ENCODE measurements around the gene S100G. TPM values are rescaled to one million over a fixed set of nuclear protein-coding genes. Genes with fewer than 3 reads are reported as not detected.

The S100G gene
- total RNA-seq, 1 donor: not detected

DNA sequence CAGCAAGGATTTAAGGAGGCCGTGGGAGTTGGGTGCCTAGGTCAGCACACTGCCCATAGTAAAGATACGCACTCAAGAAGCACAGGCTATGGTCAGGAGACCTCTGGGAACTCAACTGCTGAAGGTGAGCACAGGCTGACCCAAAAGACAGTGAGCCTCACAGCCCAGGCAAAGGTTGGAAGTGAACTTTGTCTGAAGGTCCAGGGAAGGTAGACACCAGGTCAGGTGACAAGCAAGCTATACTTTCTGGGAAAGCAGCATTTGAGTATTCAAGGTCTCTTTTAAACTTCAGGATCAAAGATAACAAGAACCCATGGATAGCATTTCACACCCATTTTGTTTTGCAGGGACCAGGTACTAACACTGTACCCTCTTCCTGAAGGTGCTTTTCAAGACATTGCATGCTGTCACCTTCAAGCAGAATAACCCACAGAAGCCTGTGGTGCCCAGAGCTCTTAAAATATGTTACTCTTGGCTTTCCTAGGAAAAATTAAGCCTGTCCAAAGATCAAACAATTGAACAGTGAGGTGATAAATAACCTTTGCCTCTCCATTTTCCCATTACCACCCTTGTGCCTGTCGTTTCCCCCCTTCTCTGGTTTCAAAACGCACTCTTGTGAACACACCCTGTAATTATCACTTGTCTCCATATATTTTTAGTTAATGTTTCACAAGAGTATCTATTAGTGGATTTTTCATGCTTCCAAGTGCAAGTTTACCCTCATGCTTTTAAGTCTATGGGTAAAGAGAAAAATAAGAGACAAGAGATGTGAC, 3.4 kb upstream of the S100G start:
- DNase-seq (ENCODE audit: low read depth in 2 of 3, low spot score in 2 of 3): no peak

DNA sequence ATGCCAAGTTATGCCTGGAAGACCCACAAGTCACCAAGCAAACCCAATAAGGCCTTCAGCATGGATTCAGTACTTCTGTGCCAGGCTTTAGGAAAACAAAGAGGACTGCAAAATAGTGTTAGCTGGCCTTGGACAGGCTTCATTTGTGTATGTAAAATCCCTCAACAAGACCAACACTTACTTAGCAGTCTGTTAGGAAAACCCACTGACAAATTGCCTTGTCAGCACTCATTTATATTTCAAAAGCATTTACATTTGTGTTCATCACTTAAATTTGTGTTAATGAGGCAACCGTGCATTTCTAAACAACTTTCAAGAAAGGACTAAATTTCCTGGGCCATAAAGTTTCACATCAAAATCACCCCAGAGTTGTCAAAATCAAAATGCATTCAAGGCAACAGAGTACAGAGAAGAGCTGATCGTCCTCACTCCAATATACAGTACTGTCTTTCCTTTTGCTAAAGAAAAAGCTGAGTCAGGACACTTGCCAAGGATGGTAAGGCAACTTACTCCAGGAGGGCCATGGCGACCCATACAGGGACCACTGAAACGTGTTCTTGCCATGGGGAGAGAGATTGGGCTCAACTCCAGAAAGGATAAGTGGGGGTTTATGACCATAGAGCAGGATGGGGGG, 1.6 kb downstream of the S100G start:
- no peak for DNase-seq (ENCODE audit: low read depth in 2 of 3, low spot score in 2 of 3)

GRCh38 chrX:16653424-16653823, 3.5 kb downstream of the S100G start:
- no peak for DNase-seq (ENCODE audit: low read depth in 2 of 3, low spot score in 2 of 3)

GRCh38 chrX:16654093-16654492, 4.1 kb downstream of the S100G start:
- no peak for DNase-seq (ENCODE audit: low read depth in 2 of 3, low spot score in 2 of 3)

- DNase-seq (ENCODE audit: low read depth in 2 of 3, low spot score in 2 of 3): no peak
These were observed 8.3 kb downstream of the S100G start for GRCh38 chrX:16658284-16658683.

DNA sequence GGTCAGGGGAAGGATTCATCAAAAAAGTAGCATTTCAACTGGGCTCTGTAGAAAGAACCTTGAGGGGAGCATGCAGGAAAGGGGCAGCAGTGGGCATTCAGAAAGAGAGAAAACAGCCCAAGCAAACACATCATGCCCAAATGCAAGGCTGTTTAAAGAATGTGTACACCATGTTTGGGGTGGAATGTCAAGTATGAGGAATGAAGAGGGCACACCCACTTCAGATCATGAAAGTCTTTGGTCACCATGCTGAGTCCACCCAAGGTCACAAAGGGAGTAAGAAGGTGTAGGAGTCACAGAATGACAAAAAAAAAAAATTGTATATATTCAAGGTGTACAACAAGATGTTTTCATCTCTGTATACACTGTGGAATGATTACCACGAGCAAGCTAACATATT, 9.4 kb downstream of the S100G start:
- no peak for DNase-seq (ENCODE audit: low read depth in 2 of 3, low spot score in 2 of 3)

GRCh38 chrX:16661495-16661894, 11.5 kb downstream of the S100G start:
- no peak for DNase-seq (ENCODE audit: low read depth in 2 of 3, low spot score in 2 of 3)

DNA sequence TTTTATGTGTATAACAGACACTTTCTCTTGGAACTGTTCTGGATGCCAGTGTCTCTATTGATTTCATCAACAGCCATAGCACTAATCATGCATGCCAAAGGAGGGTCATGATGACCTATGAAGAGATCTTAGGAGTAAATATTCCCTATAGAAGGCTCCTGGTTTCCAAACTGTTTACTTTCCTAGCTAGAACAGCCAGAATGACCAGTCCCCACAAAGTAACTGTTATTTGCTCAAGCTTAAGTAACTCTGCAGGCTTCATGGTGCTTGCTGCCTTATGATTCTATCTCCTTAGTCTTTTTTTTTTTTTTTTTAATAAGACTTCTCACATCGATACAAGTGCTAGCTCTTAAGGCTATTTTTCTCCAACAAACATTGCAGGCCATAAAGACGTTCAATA, 12.4 kb downstream of the S100G start:
- DNase-seq (ENCODE audit: low read depth in 2 of 3, low spot score in 2 of 3): no peak

- DNase-seq (ENCODE audit: low read depth in 2 of 3, low spot score in 2 of 3): no peak
These were observed 14.1 kb downstream of the S100G start for GRCh38 chrX:16664074-16664473.

- no peak for DNase-seq (ENCODE audit: low read depth in 2 of 3, low spot score in 2 of 3)
These were observed 14.7 kb downstream of the S100G start for GRCh38 chrX:16664626-16665025.

DNA sequence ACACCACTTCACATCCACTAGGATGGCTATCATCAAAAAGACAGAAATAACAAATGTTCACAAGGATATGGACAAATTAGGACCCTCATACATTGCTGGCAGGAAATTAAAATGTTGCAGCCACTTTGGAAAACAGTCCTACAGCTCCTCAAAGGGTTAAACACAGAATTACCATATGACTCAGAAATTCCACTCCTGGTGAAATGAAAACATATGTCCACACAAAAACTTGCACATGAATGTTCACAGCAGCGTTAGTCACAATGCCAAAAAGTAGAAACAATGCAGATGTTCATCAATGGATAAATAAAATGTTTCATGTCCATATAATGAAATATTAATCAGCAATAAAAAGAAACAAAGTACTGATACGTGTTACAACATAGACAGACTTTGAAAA, 15.1 kb downstream of the S100G start:
- DNase-seq (ENCODE audit: low read depth in 2 of 3, low spot score in 2 of 3): no peak

DNA sequence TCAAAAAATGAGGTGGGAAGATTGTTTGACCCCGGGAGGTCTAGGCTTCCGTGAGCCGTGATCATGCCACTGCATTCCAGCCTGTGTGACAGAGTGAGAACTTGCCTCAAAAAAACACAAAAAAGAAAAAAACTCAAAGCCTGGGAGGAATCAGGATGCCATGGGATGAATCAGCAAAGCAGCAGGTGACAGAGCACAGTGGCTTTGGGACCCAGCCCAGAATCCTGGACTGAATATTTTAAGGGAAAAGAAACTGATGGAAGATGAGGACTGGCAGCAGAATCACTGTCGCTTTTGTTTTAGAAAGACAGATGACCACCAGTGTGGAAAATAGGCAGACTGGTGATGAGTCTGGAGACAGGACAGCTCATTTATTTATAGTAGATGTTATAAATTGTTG, 16.6 kb downstream of the S100G start:
- no peak for DNase-seq (ENCODE audit: low read depth in 2 of 3, low spot score in 2 of 3)

DNA sequence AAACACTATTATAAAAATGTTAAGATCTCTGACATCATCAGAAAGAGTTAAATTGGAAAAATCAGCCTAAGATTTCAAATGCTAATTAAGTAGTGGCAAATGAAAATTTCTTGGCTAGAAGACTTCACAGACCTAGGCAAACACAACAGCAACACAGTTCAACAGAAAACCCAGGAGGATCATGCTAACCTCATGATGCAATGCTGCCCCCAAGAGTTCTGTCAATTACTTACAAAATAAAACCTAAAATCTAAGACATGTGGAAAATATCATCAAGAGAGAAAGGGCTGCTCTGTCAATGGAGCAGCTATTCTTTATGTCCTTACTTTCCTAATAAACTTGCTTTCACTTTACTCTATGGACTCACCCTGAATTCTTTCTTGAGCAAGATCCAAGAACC, 21.0 kb downstream of the S100G start:
- peak in 2 of 3 donors; percentile 15 to 59 for DNase-seq (ENCODE audit: low read depth in 2 of 3, low spot score in 2 of 3)

DNA sequence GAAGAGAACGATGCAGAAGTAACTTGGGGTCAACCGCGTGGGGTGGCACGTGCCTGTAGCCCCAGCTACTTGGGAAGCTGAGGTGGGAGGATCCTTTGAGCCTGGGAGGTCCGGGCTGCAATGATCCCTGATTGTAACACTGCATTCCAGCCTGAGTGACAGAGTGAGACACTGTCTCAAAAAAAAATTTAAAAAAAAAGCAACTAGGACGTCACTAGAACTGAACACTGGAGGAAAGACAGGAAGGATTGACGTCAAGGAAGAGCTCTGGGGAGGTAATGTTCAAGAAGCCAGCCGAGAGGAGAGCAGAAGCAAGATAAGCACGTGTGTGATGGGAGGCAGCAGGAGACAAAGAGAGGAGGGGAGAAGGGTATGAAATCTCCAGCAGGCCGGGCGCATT, 28.7 kb downstream of the S100G start:
- no peak for DNase-seq (ENCODE audit: low read depth in 2 of 3, low spot score in 2 of 3)

GRCh38 chrX:16683007-16683664, 33.2 kb downstream of the S100G start:
- DNase-seq (ENCODE audit: low read depth in 2 of 3, low spot score in 2 of 3): no peak

- DNase-seq (ENCODE audit: low read depth in 2 of 3, low spot score in 2 of 3): no peak
These were observed 37.6 kb downstream of the S100G start for GRCh38 chrX:16687514-16687913.

DNA sequence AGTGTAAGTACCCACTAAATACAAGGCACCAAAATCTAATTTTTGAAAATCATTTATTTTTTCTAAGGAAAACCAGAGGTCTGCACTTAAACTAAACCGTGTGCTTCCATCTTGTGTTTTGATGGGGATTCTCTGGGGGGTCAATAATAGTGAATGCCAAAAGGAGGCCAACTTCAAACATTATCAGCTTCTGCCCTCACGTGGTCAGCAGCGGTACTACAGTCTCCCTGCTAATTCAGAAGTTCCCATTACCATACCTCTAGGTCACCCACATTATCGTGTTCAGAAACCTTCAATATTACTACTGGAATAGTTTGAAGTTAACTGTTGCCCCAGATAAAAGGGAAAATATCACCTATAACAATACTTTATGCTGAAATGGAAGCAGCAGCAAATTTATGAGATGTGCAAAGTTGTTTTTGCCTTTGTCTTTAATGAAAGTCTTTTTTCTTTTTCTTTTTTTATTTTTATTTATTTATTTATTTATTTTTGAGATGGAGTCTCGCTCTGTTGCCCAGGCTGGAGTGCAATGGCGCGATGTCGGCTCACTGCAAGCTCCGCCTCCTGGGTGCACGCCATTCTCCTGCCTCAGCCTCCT, 45.2 kb downstream of the S100G start:
- peak in 1 of 3 donors; percentile 54 for DNase-seq (ENCODE audit: low read depth in 2 of 3, low spot score in 2 of 3)

DNA sequence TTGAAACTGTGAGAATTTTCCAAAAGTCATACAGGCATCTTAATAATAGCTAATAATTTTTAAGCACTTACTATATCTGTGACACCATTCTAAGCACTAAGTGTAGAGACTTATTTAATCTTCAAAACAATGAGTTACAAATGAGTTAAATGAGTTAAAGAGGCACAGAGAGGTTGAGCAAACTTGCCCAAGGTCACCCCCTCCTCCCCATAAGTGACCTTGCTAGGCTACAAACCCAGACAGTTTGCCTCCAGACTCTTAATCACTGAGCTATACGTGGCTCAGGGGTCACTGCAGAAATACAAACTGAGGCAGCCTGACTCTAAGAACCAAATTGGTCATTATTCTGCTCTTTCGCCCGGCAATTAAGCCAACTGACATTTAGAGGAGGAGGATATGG, 47.0 kb downstream of the S100G start:
- DNase-seq (ENCODE audit: low read depth in 2 of 3, low spot score in 2 of 3): no peak

GRCh38 chrX:16699389-16699788, 49.4 kb downstream of the S100G start:
- no peak for DNase-seq (ENCODE audit: low read depth in 2 of 3, low spot score in 2 of 3)

- DNase-seq (ENCODE audit: low read depth in 2 of 3, low spot score in 2 of 3): no peak
These were observed 50.8 kb downstream of the S100G start for GRCh38 chrX:16700734-16701133.
